ENCODE results near the gene KATNAL2. TPM values are rescaled to one million over a fixed set of nuclear protein-coding genes. Genes with fewer than 3 reads are reported as not detected.
A peak's percentile ranks its signal among the peaks of the same experiment; 100 is the strongest.

The KATNAL2 gene
- total RNA-seq, 1 donor from 2014 or later = 2.9 TPM

GRCh38 chr18:47036298-47036874 is 119.0 kb downstream of the KATNAL2 start:
- peak; percentile 64 for DNase-seq

GRCh38 chr18:47036927-47037578 is 119.7 kb downstream of the KATNAL2 start:
- no peak for DNase-seq

GRCh38 chr18:47040982-47041381 is 123.6 kb downstream of the KATNAL2 start:
- no peak for DNase-seq

GRCh38 chr18:47050468-47050867 is 133.1 kb downstream of the KATNAL2 start:
- peak; percentile 74 for DNase-seq

- no peak for DNase-seq
Observed at GRCh38 chr18:47054369-47054768, 137.0 kb downstream of the KATNAL2 start.

GRCh38 chr18:47062471-47062870 is 145.1 kb downstream of the KATNAL2 start:
- DNase-seq = peak; percentile 63

GRCh38 chr18:47063096-47063495 is 145.7 kb downstream of the KATNAL2 start:
- DNase-seq = no peak

- no peak for DNase-seq
Observed at GRCh38 chr18:47067648-47068047, 150.2 kb downstream of the KATNAL2 start.

GRCh38 chr18:47075098-47075883 is 157.9 kb downstream of the KATNAL2 start:
- no peak for DNase-seq

- no peak for DNase-seq
Observed at GRCh38 chr18:47077111-47077510, 159.7 kb downstream of the KATNAL2 start.

GRCh38 chr18:47080872-47081271 is 163.5 kb downstream of the KATNAL2 start:
- no peak for DNase-seq

- no peak for DNase-seq
Observed at GRCh38 chr18:47081578-47081977, 164.2 kb downstream of the KATNAL2 start.

- no peak for DNase-seq
Observed at GRCh38 chr18:47087676-47088075, 170.3 kb downstream of the KATNAL2 start.

- DNase-seq = no peak
Observed at GRCh38 chr18:47095810-47096209, 178.4 kb downstream of the KATNAL2 start.

- DNase-seq = peak; percentile 73
Observed at GRCh38 chr18:47100212-47100831, 182.9 kb downstream of the KATNAL2 start.

GRCh38 chr18:47108373-47108772 is 191.0 kb downstream of the KATNAL2 start:
- DNase-seq = no peak

- DNase-seq = no peak
Observed at GRCh38 chr18:47108998-47109405, 191.6 kb downstream of the KATNAL2 start.

- no peak for DNase-seq
Observed at GRCh38 chr18:47109720-47110119, 192.3 kb downstream of the KATNAL2 start.

- DNase-seq = no peak
Observed at GRCh38 chr18:47110492-47111274, 193.3 kb downstream of the KATNAL2 start.

- no peak for DNase-seq
Observed at GRCh38 chr18:47113796-47114540, 196.6 kb downstream of the KATNAL2 start.

GRCh38 chr18:47115205-47115604 is 197.8 kb downstream of the KATNAL2 start:
- DNase-seq = no peak

- no peak for DNase-seq
Observed at GRCh38 chr18:47118981-47119380, 201.6 kb downstream of the KATNAL2 start.
